22Rv1 (cell line): ENCODE data around the gene GFPT2.

Experiments used
- CTCF ChIP-seq: fragments of 450-650 bp; IDR thresholded peaks from 2 replicates; pipeline ENCODE4 v1.5.1; 2017; ENCODE audit warnings: mild to moderate bottlenecking
- ZFX ChIP-seq: fragments of 450-650 bp; IDR thresholded peaks from 2 replicates; pipeline ENCODE4 v1.6.1; 2017; ENCODE audit warnings: antibody characterized with exemption, borderline replicate concordance

- TF ChIP-seq CTCF, result no peak
- no peak for TF ChIP-seq ZFX
These were observed 25.6 kb upstream of the GFPT2 start for GRCh38 chr5:180378438-180379344.
